Measurements from ENCODE around the gene BBS10. TPM values are rescaled to one million over a fixed set of nuclear protein-coding genes. Genes with fewer than 3 reads are reported as not detected.
"Not testable (repeated sequence)": the region's sequence is repeated elsewhere in the genome, so short reads cannot be mapped to it uniquely, and the experiment has no call there.

Gene BBS10
- total and polyA plus RNA-seq, 2 of the 8 experiments (the other 6 are each of a cell fraction or from before 2014, with no cell fraction given) = 4.4 to 9.2 TPM

DNA sequence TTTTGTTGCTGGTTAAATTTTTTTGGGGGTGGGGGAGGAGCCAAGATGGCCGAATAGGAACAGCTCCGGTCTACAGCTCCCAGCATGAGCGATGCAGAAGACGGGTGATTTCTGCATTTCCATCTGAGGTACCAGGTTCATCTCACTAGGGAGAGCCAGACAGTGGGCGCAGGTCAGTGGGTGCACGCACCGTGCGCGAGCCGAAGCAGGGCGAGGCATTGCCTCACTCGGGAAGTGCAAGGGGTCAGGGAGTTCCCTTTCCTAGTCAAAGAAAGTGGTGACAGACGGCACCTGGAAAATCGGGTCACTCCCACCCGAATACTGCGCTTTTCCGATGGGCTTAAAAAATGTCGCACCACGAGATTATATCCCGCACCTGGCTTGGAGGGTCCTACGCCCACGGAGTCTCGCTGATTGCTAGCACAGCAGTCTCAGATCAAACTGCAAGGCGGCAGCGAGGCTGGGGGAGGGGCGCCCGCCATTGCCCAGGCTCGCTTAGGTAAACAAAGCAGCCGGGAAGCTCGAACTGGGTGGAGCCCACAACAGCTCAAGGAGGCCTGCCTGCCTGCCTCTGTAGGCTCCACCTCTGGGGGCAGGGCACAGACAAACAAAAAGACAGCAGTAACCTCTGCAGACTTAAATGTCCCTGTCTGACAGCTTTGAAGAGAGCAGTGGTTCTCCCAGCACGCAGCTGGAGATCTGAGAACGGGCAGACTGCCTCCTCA lies 28.5 kb downstream of the BBS10 start:
- WGBS, 2 experiments (ENCODE audit: extremely low coverage in 1 of 2, insufficient coverage in 1 of 2, insufficient read length in 1 of 2, insufficient replicate concordance in 2 of 2, low coverage in 1 of 2, low lambda C conversion rate in 2 of 2, missing lambda C conversion rate in 1 of 2) = 68% methylated on average over 18 of the region's 32 CpGs; no CpG with 5 or more reads in 1 of the 2 experiments

More for the DNA sequence above, 28.5 kb downstream of the BBS10 start:
- H3K79me1 ChIP-seq (ENCODE audit: low read depth, low read length); H4K8ac ChIP-seq (ENCODE audit: extremely low read depth, insufficient read depth, low read length); H3K14ac ChIP-seq (ENCODE audit: insufficient read length); H4K20me1 ChIP-seq (replicated peaks in 1 of 2; ENCODE audit: control insufficient read depth in 1 of 2, insufficient read depth in 2 of 2, low read length in 2 of 2); H3K4me2 ChIP-seq (ENCODE audit: insufficient read depth in 1 of 2, low read depth in 2 of 2, low read length in 2 of 2); H2BK120ac ChIP-seq (replicated peaks; ENCODE audit: low read depth, low read length); H3K4ac ChIP-seq (replicated peaks; ENCODE audit: insufficient read length, low read depth, low read length); H4K91ac ChIP-seq (replicated peaks; ENCODE audit: insufficient read length, low read length); H3K79me2 ChIP-seq (ENCODE audit: control insufficient read depth in 1 of 2, insufficient read depth in 2 of 2, low read length in 2 of 2); H3K18ac ChIP-seq (ENCODE audit: extremely low read depth, low read length); H3K9me3 ChIP-seq (ENCODE audit: insufficient read depth in 2 of 2, low read depth in 1 of 2, low read length in 1 of 2); H3K36me3 ChIP-seq (ENCODE audit: control insufficient read depth in 2 of 4, insufficient read depth in 4 of 4, low read length in 3 of 4); H2BK5ac ChIP-seq (ENCODE audit: low read depth, low read length); H3K23ac ChIP-seq (ENCODE audit: insufficient read length); H2BK15ac ChIP-seq (ENCODE audit: low read length); H2BK20ac ChIP-seq (ENCODE audit: low read length); FAIRE-seq; H2AK5ac ChIP-seq (ENCODE audit: low read depth, low read length); H3K27ac ChIP-seq (ENCODE audit: low read depth, low read length); H3K56ac ChIP-seq (replicated peaks; ENCODE audit: insufficient read length, low read depth, low read length); H3K27me3 ChIP-seq (replicated peaks in 1 of 4; ENCODE audit: control insufficient read depth in 3 of 4, extremely low read depth in 1 of 4, insufficient read depth in 3 of 4, low read length in 3 of 4); H2BK12ac ChIP-seq (ENCODE audit: low read depth, low read length); H2AFZ ChIP-seq (ENCODE audit: low read length); H3K9ac ChIP-seq (replicated peaks in 1 of 4; ENCODE audit: extremely low read depth in 1 of 4, low read depth in 3 of 4, low read length in 3 of 4); H3K4me1 ChIP-seq (replicated peaks in 1 of 4; ENCODE audit: control insufficient read depth in 3 of 4, insufficient read depth in 4 of 4, low read length in 3 of 4); H4K5ac ChIP-seq (ENCODE audit: insufficient read length, low read depth, low read length); H3K23me2 ChIP-seq (ENCODE audit: low read depth, low read length): not testable (repeated sequence)
- peak overlapping the region in 1 of 4 experiments; percentile 30; a peak in 2 of 8 replicates for H3K4me3 ChIP-seq (ENCODE audit: extremely low read depth in 1 of 4, insufficient read depth in 2 of 4, low read depth in 3 of 4, low read length in 4 of 4)
- CTCF ChIA-PET (ENCODE audit: partially characterized antibody) = interaction anchor here (1.2 to 1.4 kb wide), 2 partner anchors 24 to 240 kb away, joined by 3 read pairs; no protein-coding TSS in a partner anchor
- DNase-seq (ENCODE audit: low read depth in 1 of 2, low spot score in 2 of 2) = peak in 1 of 2 experiments; percentile 63
- POLR2A ChIA-PET (ENCODE audit: partially characterized antibody) = interaction anchor here (1.7 kb wide), 1 partner anchor 29 kb away, joined by 5 read pairs; the partner anchor contains the start of gene BBS10
- TF ChIP-seq YY1 (IDR thresholded peaks at IDR 0.05; ENCODE audit: low read depth, low read length) = 0 out of 2 replicates have a peak, but pooled peaks have one; percentile 27

Data from H1 (cell line).